HG03045 (cell line): ENCODE data around the gene KIAA1217.
"Not testable (repeated sequence)": the region's sequence is repeated elsewhere in the genome, so short reads cannot be mapped to it uniquely, and the experiment has no call there.

ENCODE experiments used
- ATAC-seq: cut with Tn5 transposase; IDR thresholded peaks from one replicate; pipeline ENCODE4 v1.9.1; 2021; ENCODE audit warnings: mild to moderate bottlenecking, moderate library complexity; ENCODE audit not compliant: unreplicated experiment

The KIAA1217 gene

DNA sequence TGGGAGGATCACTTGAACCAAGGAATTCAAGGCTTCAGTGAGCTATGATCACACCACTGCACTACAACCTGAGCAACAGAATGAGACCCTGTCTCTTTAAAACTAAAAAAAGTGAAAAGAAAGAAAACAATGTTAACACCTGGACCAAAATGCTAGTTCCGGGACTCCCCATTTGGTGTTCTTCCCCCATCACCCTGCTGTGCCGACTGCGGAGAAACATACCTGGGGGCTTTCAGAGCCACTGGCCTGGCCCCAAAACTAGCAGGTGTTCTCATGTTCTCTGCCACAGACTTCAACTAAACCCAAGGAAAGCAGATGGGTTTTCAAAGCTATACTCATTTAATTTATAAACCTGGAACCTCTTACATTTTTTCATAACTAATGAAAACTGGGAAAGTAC, 250.9 kb downstream of the KIAA1217 start:
- no peak for ATAC-seq

DNA sequence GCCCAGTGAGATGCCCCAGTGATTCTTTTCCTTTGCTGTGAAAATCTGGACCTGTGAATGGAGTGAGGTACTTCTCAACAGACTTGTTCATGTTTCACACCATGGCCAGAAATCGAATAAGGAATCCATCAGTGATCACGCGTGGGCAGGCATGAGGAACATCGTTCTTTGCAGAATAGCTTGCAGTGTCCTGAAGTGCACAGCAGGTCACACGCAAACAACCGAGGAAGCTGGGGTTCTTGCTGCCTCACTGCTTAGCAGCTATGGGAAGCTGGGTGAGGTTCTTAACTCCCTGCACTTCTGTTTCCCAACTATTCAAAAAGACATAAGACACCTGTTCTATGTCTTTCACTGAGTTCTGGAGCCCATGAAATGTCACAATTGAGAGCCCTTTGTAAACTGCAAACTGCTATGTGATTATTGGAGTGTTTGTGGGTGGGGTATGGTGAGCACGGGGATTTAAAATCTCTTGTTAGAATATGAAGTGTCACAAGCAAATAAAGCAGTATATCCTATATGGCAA, 253.4 kb downstream of the KIAA1217 start:
- ATAC-seq, result no peak

DNA sequence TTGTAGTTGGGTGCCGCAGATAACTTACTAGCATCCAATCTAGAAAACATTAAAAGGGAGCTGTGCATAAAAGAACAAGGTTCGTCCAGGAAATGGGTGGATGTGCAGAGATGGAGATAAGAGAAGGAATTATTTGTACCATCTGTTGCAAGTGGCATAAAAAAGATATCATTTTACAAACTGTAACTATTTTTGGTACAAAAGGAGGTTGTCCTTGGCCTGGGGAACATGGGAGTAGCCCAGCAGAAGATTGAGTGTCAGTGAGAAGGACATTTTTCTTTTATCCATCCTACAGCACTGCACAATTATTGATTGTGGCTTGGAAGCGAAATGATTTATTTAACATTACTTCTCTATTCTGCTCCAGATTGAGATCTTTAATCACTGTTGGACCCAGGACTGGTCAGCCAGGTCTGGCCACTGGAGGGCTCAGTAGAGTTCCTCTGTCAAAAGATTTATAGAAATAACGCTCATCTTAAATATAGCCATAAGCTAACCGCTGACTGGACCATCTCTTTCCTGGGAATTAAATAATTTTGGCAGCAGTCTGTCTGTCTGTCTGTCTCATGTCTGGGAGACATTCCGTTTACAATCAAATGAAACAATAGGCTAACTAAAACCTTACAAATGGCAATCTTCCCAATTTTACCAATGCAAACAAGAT, 254.1 kb downstream of the KIAA1217 start:
- no peak for ATAC-seq

DNA sequence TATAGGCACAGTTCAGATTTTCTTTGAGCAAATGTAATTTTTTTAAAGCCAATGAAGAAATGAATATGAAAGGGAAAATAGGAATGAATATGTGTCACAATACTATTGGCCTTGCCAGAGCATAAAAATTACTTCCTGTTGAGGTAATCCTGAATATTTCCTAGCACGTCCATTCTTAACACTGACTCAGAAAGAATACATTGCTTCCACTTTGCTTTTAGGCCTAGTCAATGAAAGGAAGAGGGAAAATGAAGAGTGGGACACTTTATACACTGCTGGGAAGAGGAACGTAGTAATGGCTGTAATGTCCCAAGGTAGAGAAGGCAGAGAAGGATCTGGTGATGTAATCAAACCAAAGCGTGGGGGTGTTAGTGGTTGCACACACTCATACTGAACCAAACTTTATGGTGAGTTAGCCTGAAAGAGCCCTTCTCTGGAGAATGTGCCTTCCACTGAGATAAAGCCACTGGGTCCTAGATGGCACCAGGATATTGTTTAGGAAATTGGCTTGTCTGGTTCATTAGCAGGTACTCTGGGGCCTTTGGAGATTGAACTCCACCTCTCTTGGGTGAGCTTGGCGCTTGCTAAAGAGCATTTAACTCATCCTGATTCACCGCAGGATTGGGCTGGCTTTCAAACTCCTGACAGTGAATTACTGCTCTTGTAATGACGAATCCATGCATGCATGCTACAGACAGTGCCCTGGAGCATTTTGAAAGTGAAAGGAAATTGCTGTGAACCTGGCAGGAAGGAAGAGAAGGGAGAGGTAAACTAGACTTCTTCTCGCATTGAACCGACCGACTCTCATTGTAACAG, 254.9 kb downstream of the KIAA1217 start:
- ATAC-seq, result peak; percentile 76

DNA sequence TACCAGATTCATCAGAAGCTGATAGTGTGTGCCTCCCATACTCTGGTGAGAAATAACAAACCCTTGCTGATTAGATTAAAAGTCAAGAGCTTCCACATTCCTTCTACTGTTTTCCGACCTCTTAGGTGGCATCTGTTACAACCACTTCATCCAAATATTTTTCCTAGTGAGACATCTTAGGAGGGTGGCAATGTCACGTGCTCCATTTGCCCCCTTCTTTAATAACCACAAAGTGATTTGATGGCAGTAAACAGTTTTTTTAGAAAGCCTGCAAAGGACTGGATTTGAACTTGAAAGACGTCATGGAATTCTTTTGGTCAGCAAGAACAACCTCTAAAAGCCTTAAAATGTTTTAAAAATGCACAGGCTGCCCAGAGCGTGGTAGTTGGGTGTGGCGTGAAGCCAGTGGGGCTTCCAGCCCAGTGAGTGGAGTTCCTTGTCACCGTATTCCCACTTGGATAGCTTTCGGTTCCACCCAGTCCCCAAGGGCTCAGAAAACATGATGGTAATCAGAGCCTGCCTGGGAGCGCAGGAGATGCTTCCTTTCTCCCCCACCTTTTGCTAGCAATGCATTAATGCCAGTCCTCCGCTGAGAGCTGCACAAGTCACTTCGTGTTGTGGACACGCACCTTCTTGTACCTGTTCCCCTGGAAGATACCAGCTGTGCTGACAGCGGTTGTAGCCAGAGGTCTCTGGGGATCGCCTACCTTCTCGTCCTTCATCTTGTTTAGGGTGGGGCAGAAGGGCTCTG, 256.4 kb downstream of the KIAA1217 start:
- no peak for ATAC-seq

DNA sequence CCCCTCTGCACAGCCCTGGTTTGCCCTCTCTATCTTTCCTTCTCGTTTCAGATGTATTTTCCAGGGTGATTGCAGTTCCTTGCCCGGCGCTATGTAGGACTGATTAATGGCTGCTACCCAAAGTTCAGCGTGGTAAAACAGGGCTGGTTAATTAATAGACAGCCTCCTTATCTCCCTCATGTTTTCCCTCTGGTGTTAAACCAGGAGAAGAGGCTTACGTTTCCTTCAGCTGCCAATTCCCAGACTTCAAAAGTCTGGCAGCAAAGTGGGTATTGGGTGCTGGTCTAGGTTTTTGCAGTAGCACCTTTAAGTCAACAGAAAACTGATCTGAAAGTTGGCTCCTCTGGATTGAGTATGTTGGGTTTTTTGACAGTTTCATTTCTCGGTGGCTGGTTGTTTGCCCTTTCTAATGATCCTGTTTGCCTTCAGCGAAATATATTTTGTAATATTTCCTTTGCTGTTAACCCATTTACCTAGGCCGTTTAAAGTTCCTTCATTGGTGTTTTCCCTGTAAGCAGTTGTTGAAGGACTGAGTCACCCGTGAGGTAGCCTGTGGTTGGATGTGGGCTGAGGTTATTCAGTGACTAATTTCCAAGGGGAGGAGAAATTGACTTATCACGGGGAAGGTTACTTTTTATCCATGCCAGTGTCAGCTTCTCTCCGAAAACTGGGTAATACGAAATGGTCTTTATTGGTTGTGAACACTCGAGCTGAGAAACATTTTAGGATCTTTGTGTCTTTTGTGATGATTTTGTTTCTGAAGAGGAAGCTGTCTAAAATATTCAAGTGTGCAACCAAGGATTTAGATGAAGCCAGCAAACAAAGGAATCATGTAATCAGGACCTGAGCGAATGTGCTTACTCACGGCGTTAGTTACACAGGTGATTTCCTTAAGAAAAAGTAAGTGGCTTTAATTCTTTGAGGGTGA, 257.2 kb downstream of the KIAA1217 start:
- ATAC-seq, result peak; percentile 54

DNA sequence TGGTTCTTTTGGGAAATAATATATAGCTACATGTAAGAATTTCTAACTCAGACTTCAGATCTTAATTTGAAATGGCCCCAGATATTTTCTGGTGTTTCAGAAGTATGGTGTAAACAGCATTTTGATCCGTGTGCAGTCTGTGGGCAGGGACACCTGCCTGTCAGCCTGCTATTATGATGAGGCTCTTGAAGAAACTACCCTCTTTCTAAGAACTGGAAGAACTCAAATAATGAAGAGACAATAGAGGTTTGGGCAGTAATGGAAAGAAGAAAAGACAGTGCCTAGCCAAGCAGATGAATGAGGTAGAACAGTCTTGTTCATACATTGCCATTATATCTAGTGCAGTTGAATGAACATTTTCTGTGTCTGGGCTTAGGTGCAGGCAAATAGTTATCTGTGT, 258.2 kb downstream of the KIAA1217 start:
- no peak for ATAC-seq

DNA sequence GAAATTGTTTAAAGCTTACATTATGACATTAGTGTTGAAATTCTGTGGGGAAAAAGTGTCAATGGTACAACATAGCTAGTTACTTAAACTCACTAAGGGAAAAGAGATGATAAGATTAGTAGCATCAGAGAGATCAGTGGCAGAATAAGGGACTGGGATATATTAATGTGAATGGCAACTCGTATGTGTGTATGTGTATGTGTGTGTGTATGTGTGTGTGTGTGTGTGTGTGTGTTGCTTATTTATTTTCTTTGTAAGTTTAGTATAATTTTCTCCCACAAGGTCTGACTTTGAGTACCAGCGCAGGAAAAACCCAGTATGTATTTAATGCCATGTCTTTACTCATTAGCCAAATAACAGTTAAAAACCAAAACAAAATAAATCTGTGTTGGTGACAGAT, 258.7 kb downstream of the KIAA1217 start:
- ATAC-seq, result no peak

DNA sequence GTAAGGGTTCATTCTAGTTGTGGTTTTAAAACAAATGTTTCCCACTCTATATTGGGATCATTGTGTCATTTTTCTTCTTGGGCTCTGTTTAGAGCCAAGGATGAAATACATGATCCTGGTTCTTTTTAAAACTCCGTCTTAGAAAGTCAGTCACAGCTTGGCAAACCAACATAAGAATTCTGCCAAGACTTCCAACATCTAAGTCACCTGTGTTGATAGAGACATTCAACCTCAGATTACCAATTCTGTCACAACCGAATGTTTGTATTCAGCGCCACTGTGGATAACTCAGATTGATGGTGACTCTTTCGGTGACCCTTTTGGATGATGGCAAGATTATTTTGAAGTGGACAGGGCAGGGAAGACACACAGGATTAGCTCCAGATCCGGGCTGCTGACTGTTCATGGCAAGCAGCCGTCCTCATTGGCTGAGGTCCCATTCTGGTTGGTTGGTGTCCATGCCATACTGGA, 259.4 kb downstream of the KIAA1217 start:
- ATAC-seq, result no peak

DNA sequence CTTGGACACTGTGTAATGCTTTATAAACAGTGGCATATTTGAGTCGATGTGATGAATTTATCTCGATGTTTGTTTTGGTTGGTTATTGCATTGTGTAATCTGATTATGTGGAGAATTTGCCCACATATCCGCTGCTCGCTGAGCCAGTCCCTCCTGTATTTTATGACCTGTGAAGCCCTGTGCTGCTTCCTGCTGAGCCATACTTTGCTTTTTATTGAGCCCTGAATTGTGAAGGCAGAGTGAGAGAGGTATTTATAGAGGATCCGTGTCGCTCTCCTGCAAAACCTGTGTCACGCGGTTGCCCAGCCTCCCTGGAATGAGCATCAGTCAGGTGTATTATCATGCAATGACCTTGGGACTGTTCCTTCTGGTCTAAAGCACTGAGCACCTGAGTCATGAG, 261.1 kb downstream of the KIAA1217 start:
- no peak for ATAC-seq

DNA sequence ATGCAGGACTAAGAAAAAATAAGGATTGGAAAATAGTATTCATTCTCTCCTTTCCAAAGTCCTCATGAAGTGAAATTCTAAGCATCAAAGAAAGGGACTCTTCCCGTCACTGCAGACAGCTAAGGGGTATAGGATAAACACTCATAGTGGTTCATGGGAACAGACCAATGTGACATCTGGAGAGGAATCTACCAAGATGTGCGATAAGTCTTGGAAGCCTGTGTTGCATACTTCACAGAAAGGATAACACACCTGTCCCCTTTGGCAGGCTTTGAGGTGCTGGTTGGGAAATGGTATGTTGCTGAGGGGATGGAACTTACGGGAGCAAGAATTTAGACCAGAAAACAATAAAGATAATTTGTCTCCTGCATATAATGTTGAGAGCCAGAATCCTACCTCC, 266.7 kb downstream of the KIAA1217 start:
- ATAC-seq, result no peak

DNA sequence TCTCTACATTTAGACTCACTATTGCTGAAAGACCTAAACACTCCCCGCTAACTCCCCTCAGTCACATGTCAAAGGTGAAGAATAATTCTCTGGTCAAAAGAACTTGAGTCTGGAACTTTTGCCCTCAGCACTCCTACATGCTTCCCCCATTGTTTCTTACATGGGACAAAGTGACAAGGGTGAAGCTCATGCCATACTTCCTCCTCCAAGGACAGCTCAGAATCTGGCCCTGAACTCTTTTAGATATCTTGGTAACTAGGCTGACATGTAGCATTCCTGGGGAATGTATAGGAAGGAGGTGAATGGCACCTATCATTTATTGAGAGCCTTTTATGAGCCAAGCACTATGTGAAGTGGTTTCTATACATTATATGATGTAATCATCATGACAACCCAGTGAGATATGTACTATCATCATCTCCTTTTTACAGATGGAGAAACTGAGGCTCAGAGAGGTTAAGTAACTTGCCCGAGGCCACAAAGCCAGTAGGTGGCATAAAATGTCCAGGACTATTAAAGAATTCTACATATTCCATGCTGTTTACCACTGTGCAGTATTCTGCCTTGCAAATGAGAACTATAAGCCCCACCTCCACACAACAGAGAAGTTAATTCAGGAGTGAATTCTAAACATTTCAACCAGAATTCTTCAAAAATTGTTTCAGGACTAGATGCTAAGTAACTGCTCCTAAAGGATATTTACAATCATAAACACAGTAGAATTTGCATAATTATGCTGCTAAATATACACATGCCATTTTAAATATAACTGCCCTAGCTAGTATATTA, 268.2 kb downstream of the KIAA1217 start:
- ATAC-seq, result no peak

DNA sequence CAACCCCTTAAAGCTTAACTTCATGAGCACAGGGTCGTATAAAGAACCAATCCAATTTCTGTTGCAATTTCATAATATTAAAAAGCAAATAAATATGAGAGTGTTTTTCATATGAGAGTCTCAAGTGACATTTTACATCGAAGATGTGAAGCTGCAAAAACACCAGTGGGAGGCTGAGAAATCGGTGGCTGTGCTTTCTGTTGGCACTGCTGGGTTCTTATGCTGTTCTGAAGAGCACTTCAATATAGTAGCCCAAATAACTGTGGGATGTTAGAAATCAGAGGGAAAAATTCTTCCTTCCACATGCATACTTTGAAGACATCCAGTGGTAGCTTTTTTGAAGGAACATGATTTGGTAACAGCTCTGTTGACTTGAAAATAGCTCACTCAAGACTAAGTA, 269.0 kb downstream of the KIAA1217 start:
- no peak for ATAC-seq

DNA sequence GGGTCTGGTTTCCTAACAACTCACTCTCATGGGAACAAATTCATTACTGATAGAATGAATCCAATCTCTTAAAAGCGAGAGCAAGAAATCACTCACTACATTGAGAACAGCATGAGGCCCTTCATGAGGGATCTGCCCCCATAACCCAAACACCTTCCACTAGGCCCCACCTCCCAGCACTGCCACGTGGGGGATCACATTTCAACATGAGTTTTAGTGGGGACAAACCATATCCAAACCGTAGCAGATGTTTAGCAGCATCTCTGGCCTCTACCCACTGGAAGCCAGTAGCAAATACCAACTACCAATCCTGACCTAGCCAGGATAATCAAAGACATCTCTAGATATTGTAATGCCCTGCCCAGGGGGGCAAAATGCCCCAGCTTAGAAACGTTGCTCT, 270.9 kb downstream of the KIAA1217 start:
- ATAC-seq, result no peak

DNA sequence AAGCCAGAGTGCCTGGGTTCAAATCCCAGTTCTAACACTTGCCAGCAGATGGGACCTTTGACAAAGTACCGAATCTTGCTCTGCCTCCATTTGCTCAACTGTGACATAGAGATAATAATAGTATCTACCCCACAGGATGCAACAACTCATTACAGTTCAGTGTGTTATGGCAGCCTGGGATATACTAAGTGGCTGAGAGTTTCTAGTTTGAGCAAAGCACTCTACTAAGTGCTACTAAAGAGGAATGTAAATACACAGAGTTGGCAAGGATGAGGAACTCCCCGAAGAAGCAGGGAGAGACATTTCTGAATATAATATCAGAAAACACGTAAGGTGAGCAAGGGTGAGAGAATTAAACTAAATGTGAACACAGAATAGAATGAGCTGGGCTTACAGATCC, 271.5 kb downstream of the KIAA1217 start:
- no peak for ATAC-seq

DNA sequence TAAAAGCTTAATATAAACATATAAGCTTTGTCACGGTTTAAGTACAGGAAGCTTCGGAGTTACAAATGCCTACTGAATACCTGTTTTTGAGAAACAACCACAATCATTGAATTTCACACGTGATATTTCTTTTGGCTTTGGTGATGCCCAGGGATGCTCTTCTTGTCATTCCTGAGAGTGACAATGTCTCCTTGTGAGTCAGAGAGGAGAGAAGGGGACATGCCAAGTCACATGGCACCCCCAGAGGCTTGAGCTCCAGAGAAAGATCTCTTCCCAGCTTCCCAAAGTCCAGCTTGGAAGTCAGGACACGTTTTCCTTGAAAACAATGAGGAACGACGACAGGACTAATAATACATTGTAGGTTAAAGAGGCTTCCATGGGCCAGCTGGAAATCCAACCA, 272.3 kb downstream of the KIAA1217 start:
- no peak for ATAC-seq

DNA sequence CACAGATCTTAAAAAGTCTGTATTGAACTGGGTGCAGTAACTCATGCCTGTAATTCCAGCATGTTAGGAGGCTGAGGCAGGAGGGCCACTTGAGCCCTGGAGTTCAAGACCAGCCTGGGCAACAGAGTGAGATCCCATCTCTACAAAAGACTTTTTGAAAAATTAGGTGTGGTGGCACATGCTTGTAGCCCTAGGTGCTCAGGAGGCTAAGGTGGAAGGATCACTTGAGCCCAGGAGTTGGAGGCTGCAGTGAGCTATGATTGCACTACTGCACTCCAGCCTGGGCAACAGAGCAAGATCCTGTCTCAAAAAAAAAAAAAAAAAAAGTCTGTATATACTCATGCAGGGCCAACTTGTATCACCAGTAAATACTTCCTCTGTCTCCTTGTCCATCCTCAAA, 273.8 kb downstream of the KIAA1217 start:
- ATAC-seq, result not testable (repeated sequence)

DNA sequence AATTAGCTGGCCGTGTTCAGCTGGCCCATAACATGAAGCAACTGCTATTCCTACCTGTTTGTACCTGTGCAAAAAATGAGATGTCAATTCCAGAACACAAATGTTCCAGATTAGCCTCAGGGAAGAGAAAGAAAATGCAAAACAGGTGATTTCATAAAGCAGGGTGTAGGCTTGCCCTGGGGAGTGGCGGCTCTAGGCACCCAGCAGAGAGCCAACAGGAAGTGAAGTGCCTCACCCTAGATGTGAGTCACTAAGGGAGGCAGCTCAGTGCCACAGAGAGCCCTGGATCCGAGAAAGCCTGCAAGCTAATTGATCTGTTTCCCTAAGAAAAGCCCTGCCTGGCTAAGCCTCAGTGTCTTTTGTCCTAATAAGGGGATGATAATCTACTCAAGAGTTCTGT, 274.8 kb downstream of the KIAA1217 start:
- peak; percentile 64 for ATAC-seq

DNA sequence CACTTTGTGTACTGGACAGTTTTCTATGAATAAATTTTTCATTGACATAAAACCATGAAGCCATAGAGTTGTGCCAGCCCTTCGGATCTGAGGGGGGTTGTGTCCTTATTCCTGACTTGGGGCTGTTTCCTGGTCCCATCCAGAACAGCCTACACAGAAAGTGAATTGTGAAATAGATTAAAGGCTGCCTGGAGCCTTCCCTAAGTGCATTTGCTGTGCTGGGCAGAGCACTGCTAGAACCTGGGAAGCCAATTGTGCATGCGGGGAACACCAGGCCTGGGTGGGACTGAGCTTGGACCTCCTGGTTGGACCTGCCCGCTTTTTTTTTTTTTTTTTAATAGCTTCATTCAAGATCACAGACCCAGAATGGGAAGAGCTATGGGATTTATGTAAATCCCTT, 275.8 kb downstream of the KIAA1217 start:
- no peak for ATAC-seq

DNA sequence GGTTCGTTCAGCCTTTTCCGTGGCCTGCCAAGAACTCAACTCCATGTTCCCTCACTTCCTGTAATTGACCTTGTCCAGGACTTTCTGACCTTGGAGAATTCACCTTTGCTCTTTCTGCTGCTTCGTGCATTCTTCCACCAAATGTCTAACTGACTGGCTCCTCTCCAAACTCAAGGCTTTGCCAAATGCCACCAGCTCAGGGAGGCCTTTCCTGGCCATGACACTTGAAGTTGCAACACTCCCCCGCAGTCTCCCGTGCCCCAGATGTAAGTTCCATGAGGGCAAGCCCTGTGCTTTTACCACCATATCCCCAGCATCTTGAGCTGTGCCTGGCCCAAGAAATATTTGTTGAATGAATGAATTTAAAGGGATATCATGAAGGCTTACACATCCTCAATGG, 276.4 kb downstream of the KIAA1217 start:
- no peak for ATAC-seq
